HepG2 (cell line): ENCODE results near the gene SYTL2. TPM values are rescaled to one million over a fixed set of nuclear protein-coding genes. Genes with fewer than 3 reads are reported as not detected.

ENCODE experiments used
- ATAC-seq: fragments of 200-7000 bp; cut with Tn5 transposase; 3 replicates; pipeline ENCODE4 v1.9.1; 2020; ENCODE audit warnings: mild to moderate bottlenecking, moderate library complexity
- BruUV-seq: library from RNA; stranded (reverse); fragments of 400-500 nt; replicated peaks from 2 replicates; lab custom pipeline; 2021; lab: Mats Ljungman, UMichigan
- CTCF ChIA-PET: fragments of 300-600 bp; formaldehyde crosslinking; extraction: SDS; loops from one replicate; lab custom pipeline; 2021; ENCODE audit warnings: low total read pairs, inconsistent platforms, low intra/inter-chr PET ratio; lab: Yijun Ruan, JAX
- POLR2A ChIA-PET: fragments of 350-600 bp; sonication (Branson Sonifier 250); formaldehyde crosslinking; loops from one replicate; lab custom pipeline; 2020; ENCODE audit warnings: antibody characterized with exemption, inconsistent platforms; lab: Yijun Ruan, JAX
- DNase-seq: peaks from one replicate; pipeline ENCODE4 v3.0.0-alpha.2; 2015; ENCODE audit warnings: low spot score
- FAIRE-seq: peaks from 3 replicates; lab custom pipeline; 2011; peaks lifted over from hg19 to GRCh38; lab: Jason Lieb, UNC
- H2AFZ ChIP-seq: one replicate; pipeline ENCODE4 v1.6.1; 2011; ENCODE audit warnings: low read length, inconsistent platforms
- H3K27ac ChIP-seq: fragments of 300-600 bp; 3 replicates; pipeline ENCODE4 v1.8.0; 2011; ENCODE audit warnings: mixed run types, mild to moderate bottlenecking, mixed read lengths, low read length, inconsistent platforms; ENCODE audit not compliant: insufficient read depth; ENCODE audit errors: extremely low read length
- H3K27me3 ChIP-seq, 2 experiments: fragments of 200-600 bp in 1 of 2; 2 replicates in 1 of 2; 3 replicates in 1 of 2; pipeline versions ENCODE4 v1.6.0 to v1.8.0; 2011; ENCODE audit warnings: low read length in 2 of 2, mild to moderate bottlenecking in 2 of 2, moderate library complexity in 2 of 2, inconsistent platforms in 1 of 2; ENCODE audit not compliant: insufficient read depth in 2 of 2, control insufficient read depth in 1 of 2
- H3K36me3 ChIP-seq, 2 experiments: fragments of 200-600 bp in 1 of 2; replicated peaks in 1 of 2; 2 replicates in 1 of 2; 3 replicates in 1 of 2; pipeline versions ENCODE4 v1.5.1 to v1.8.0; 2011; ENCODE audit warnings: low read length in 2 of 2, inconsistent platforms in 1 of 2; ENCODE audit not compliant: insufficient read depth in 2 of 2, control insufficient read depth in 1 of 2
- H3K4me1 ChIP-seq: 2 replicates; pipeline ENCODE4 v1.5.1; 2012; ENCODE audit warnings: low read length, inconsistent platforms; ENCODE audit not compliant: insufficient read depth
- H3K4me2 ChIP-seq: 2 replicates; pipeline ENCODE4 v1.6.0; 2011; ENCODE audit warnings: low read depth, low read length, inconsistent platforms
- H3K4me3 ChIP-seq, 3 experiments: fragments of 200-600 bp in 1 of 3; sonication (generic), shearing (Covaris generic) in 1 of 3; replicated peaks in 1 of 3; 2 replicates each; pipeline ENCODE4 v1.5.1; 2011 to 2016; ENCODE audit warnings: low read length in 3 of 3, inconsistent platforms in 2 of 3, low read depth in 2 of 3, mild to moderate bottlenecking in 2 of 3, control low read depth in 1 of 3, mixed read lengths in 1 of 3; ENCODE audit not compliant: insufficient read depth in 1 of 3
- H3K79me2 ChIP-seq: one replicate; pipeline ENCODE4 v1.6.1; 2011; ENCODE audit warnings: low read length, inconsistent platforms; ENCODE audit not compliant: insufficient read depth
- H3K9ac ChIP-seq: 2 replicates; pipeline ENCODE4 v1.6.0; 2011; ENCODE audit warnings: mild to moderate bottlenecking, low read depth, low read length, inconsistent platforms; ENCODE audit not compliant: insufficient read depth
- H3K9me3 ChIP-seq: 2 replicates; pipeline ENCODE4 v1.5.1; 2012; ENCODE audit warnings: mild to moderate bottlenecking, low read length
- H4K20me1 ChIP-seq: 2 replicates; pipeline ENCODE4 v1.6.0; 2011; ENCODE audit warnings: inconsistent platforms, mild to moderate bottlenecking, low read length, moderate library complexity; ENCODE audit not compliant: insufficient read depth
- DMAP1 ChIP-seq: IDR thresholded peaks from 2 replicates; pipeline ENCODE4 v1.6.1; 2016
- HNRNPUL1 ChIP-seq: fragments of 200-400 bp; formaldehyde crosslinking; IDR thresholded peaks from 2 replicates; pipeline ENCODE4 v1.6.1; 2017; ENCODE audit warnings: low read depth, mild to moderate bottlenecking, low read length, moderate library complexity
- KDM6A ChIP-seq: IDR thresholded peaks from 2 replicates; pipeline ENCODE4 v1.6.1; 2016; ENCODE audit warnings: low read depth
- PAX8 ChIP-seq: sonication (generic); formaldehyde crosslinking; IDR thresholded peaks from 2 replicates; pipeline ENCODE4 v1.8.0; 2022; ENCODE audit warnings: mild to moderate bottlenecking, missing genetic modification reagents, borderline replicate concordance
- SIN3B ChIP-seq: fragments of 150-350 bp; IDR thresholded peaks from 2 replicates; pipeline ENCODE4 v1.6.1; 2014; ENCODE audit warnings: low read length
- SMARCC2 ChIP-seq: fragments of 450-650 bp; IDR thresholded peaks from 2 replicates; pipeline ENCODE4 v1.6.1; 2017; ENCODE audit warnings: antibody characterized with exemption, mild to moderate bottlenecking
- SRSF1 ChIP-seq: fragments of 200-400 bp; formaldehyde crosslinking; optimal IDR thresholded peaks from 2 replicates; pipeline ENCODE3; 2017; ENCODE audit warnings: mild to moderate bottlenecking, low read depth, low read length, moderate library complexity
- SRSF9 ChIP-seq: fragments of 200-400 bp; formaldehyde crosslinking; IDR thresholded peaks from 2 replicates; pipeline ENCODE4 v1.6.1; 2018; ENCODE audit warnings: borderline replicate concordance, mild to moderate bottlenecking, low read depth, low read length; ENCODE audit not compliant: insufficient read depth, poor library complexity, severe bottlenecking
- ZMYM2 ChIP-seq: sonication (generic); formaldehyde crosslinking; IDR thresholded peaks from 2 replicates; pipeline ENCODE4 v1.8.0; 2022; ENCODE audit warnings: mild to moderate bottlenecking, missing genetic modification reagents
- ZNF367 ChIP-seq: sonication (generic); formaldehyde crosslinking; IDR thresholded peaks from 2 replicates; pipeline ENCODE4 v1.4.0; 2020; ENCODE audit warnings: missing genetic modification reagents, borderline replicate concordance
- ZNF549 ChIP-seq: sonication (generic); formaldehyde crosslinking; IDR thresholded peaks from 2 replicates; pipeline ENCODE4 v1.5.0; 2020; ENCODE audit warnings: missing genetic modification reagents
- ZNF605 ChIP-seq: sonication (generic); formaldehyde crosslinking; IDR thresholded peaks from 2 replicates; pipeline ENCODE4 v1.8.0; 2022; ENCODE audit warnings: mild to moderate bottlenecking, missing genetic modification reagents
- ZNF737 ChIP-seq: sonication (generic); formaldehyde crosslinking; IDR thresholded peaks from 2 replicates; pipeline ENCODE4 v1.5.0; 2020; ENCODE audit warnings: missing genetic modification reagents, mild to moderate bottlenecking, borderline replicate concordance
- WGBS: methylation state at CpG from one replicate; pipeline ENCODE4 v1.1.6; 2017; ENCODE audit warnings: low lambda C conversion rate; 5-methylcytosine and 5-hydroxymethylcytosine counted together
- in situ Hi-C: cut with HindIII; loops from 2 replicates; pipeline ENCODE4 v1.10.0; 2017; ENCODE audit warnings: low pct_unique_long_range_greater_than_20kb; ENCODE audit not compliant: extremely low pct_ligation_motif_present
- intact Hi-C: fragments of 100-400 bp; cut with micrococcal nuclease; formaldehyde crosslinking; loops from one replicate; pipeline ENCODE4 v1.10.0; 2022; ENCODE audit not compliant: unreplicated experiment
- polyA plus RNA-seq, 8 experiments: library from polyadenylated mRNA; depleted of rRNA in 3 of 8; stranded (reverse) in 7 of 8; unstranded in 1 of 8; fragments of >200 nt; fragmentation: Illumina TruSeq in 4 of 8; extraction: Trizol in 4 of 8; gene quantifications; 2 replicates each; pipeline versions ENCODE4 v1.2.1 to v1.2.3, GENCODE V29; 2011 to 2016; ENCODE audit warnings: low read depth in 4 of 8, missing spikeins in 1 of 8, mixed read lengths in 1 of 8; ENCODE audit not compliant: insufficient read depth in 1 of 8
- total RNA-seq, 5 experiments: library from RNA; depleted of rRNA; stranded (reverse); fragments of >200 nt; fragmentation: Illumina TruSeq; extraction: Trizol; gene quantifications; 2 replicates each; pipeline ENCODE4 v1.2.3, GENCODE V29; 2016; ENCODE audit warnings: low read depth in 1 of 5
- TF ChIP-seq, protein P1 (sequence below): IDR thresholded peaks from 2 replicates; pipeline ENCODE4 v1.6.1; 2016; ENCODE audit warnings: mild to moderate bottlenecking
- TF ChIP-seq, protein P2 (sequence below): sonication (generic); formaldehyde crosslinking; IDR thresholded peaks from 2 replicates; pipeline ENCODE4 v1.5.1; 2020; ENCODE audit warnings: missing genetic modification reagents, mild to moderate bottlenecking, borderline replicate concordance

The SYTL2 gene
- total and polyA plus RNA-seq, 2 of the 13 experiments (the other 11 are each of a cell fraction or from before 2014, with no cell fraction given) = 0.77 to 0.90 TPM

DNA sequence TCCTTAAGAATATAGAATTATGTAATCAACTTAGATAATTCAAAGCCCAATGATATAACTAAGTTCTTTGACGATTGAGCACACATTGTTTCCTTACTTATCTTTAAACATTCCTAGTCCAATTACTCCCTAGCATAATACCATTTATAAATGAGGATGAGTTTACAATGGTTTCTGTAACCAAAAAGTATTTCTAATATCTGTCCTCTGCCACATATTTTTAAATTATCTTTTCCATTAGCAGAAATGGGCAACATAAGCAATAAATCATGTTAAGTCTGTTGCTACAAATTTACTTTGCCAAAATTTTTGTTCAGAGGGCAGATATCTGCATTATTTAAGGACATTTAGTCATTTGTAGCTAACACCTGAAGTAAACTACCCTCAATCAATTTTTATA lies 152.8 kb downstream of the SYTL2 start:
- ATAC-seq (no peak), FAIRE-seq (no peak), DNase-seq (no peak)
- H3K27ac ChIP-seq = no peak overlapping the region
- ChIA-PET CTCF (no interaction called here), POLR2A (interaction anchor here (10.0 kb wide), 1 partner anchor 9 kb away, joined by 112 read pairs; the partner anchor contains the start of gene TMEM126A)
- WGBS = 97% methylated on average over 1 of the region's 1 CpG
- H3K4me3 ChIP-seq = no peak overlapping the region
- no peak for TF ChIP-seq SRSF1
- peaks cover 0 to 20% of the 10 kb centered on the region in 2 experiments; a peak in 1 of 5 replicates for H3K36me3 ChIP-seq
- intact Hi-C loops (no loop called here), in situ Hi-C loops (no loop called here)
- peaks cover 39% of the 10 kb centered on the region for H3K4me1 ChIP-seq
- H4K20me1 ChIP-seq = peaks cover 21% of the 10 kb centered on the region
- H3K9me3 ChIP-seq = no peaks in the 10 kb centered on the region
- no peaks in the 10 kb centered on the region; a peak in 1 of 5 replicates for H3K27me3 ChIP-seq
- no peak overlapping the region for H2AFZ ChIP-seq
- H3K9ac ChIP-seq = no peak overlapping the region
- peaks cover 54% of the 10 kb centered on the region for H3K79me2 ChIP-seq
- no peak overlapping the region for H3K4me2 ChIP-seq
- BruUV-seq = no TSS peak

DNA sequence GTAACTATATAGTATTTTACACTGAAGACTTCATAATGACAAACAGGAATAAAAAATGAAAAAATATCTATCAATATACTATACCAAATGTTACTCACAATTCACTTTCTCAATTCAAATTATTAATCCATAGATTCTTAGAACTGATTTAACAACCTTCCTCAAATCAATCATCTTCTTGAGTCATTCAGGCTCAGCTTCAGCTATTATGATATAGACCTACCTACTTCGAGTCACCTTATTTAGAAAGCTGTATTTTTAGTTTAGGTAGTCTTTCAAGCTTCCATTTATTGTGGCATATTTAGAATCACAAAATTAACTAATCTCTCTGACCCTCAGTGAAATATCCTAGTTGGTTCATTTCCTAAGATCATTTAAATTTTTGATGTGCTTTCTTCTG lies 154.2 kb downstream of the SYTL2 start:
- no peak for DNase-seq
- Histone ChIP-seq H2AFZ (no peak overlapping the region), H3K4me3 (no peak overlapping the region), H3K27me3 (no peaks in the 10 kb centered on the region), H3K4me2 (no peak overlapping the region), H4K20me1 (peaks cover 7% of the 10 kb centered on the region), H3K9ac (no peak overlapping the region), H3K4me1 (peaks cover 39% of the 10 kb centered on the region), H3K79me2 (peaks cover 40% of the 10 kb centered on the region), H3K9me3 (no peaks in the 10 kb centered on the region), H3K27ac (no peak overlapping the region), H3K36me3 (peaks cover 0 to 20% of the 10 kb centered on the region in 2 experiments; a peak in 1 of 5 replicates)
- CTCF ChIA-PET = no interaction called here
- intact Hi-C loops (no loop called here), in situ Hi-C loops (no loop called here)
- 98% methylated on average over 1 of the region's 1 CpG for WGBS
- POLR2A ChIA-PET = interaction anchor here (10.0 kb wide), 1 partner anchor 7 kb away, joined by 112 read pairs; the partner anchor contains the start of gene TMEM126A
- no peak for FAIRE-seq
- BruUV-seq = no TSS peak
- no peak for ATAC-seq
- TF ChIP-seq HNRNPUL1 (no peak), SRSF9 (no peak), ZMYM2 (no peak), DMAP1 (CRISPR knock-in tag) (no peak), ZNF605 (CRISPR knock-in tag) (no peak), SIN3B (no peak), ZNF367 (CRISPR knock-in tag) (no peak), KDM6A (no peak), PAX8 (CRISPR knock-in tag) (no peak), SMARCC2 (no peak), ZNF549 (CRISPR knock-in tag) (no peak), ZNF737 (no peak)
- TF ChIP-seq, protein P1, sequence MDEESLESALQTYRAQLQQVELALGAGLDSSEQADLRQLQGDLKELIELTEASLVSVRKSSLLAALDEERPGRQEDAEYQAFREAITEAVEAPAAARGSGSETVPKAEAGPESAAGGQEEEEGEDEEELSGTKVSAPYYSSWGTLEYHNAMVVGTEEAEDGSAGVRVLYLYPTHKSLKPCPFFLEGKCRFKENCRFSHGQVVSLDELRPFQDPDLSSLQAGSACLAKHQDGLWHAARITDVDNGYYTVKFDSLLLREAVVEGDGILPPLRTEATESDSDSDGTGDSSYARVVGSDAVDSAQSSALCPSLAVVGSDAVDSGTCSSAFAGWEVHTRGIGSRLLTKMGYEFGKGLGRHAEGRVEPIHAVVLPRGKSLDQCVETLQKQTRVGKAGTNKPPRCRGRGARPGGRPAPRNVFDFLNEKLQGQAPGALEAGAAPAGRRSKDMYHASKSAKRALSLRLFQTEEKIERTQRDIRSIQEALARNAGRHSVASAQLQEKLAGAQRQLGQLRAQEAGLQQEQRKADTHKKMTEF (CRISPR knock-in tag) = no peak
- TF ChIP-seq, protein P2, sequence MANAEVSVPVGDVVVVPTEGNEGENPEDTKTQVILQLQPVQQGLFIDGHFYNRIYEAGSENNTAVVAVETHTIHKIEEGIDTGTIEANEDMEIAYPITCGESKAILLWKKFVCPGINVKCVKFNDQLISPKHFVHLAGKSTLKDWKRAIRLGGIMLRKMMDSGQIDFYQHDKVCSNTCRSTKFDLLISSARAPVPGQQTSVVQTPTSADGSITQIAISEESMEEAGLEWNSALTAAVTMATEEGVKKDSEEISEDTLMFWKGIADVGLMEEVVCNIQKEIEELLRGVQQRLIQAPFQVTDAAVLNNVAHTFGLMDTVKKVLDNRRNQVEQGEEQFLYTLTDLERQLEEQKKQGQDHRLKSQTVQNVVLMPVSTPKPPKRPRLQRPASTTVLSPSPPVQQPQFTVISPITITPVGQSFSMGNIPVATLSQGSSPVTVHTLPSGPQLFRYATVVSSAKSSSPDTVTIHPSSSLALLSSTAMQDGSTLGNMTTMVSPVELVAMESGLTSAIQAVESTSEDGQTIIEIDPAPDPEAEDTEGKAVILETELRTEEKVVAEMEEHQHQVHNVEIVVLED (CRISPR knock-in tag) = no peak
